Mesenchymal stem cell (in vitro differentiated cells and primary cell): ENCODE measurements around the gene CD58.

Experiments
- DNase-seq: peaks from one replicate; pipeline ENCODE4 v3.0.0-alpha.2; 2013
- H2AFZ ChIP-seq: one replicate; pipeline ENCODE4 v1.6.1; 2013; ENCODE audit warnings: low read depth, mild to moderate bottlenecking, control low read depth, inconsistent platforms, low read length, moderate library complexity
- H2AK5ac ChIP-seq: 2 replicates; pipeline ENCODE4 v1.6.1; 2013; ENCODE audit warnings: low read length, moderate library complexity, mild to moderate bottlenecking, inconsistent platforms; ENCODE audit not compliant: severe bottlenecking
- H2BK120ac ChIP-seq: one replicate; pipeline ENCODE4 v1.6.1; 2013; ENCODE audit warnings: low read depth, mild to moderate bottlenecking, inconsistent platforms, low read length, moderate library complexity
- H2BK12ac ChIP-seq, 2 experiments: one replicate each; pipeline ENCODE4 v1.6.1; 2013; ENCODE audit warnings: inconsistent platforms in 2 of 2, low read length in 2 of 2, mild to moderate bottlenecking in 2 of 2, moderate library complexity in 2 of 2, control low read depth in 1 of 2
- H2BK15ac ChIP-seq: one replicate; pipeline ENCODE4 v1.6.1; 2013; ENCODE audit warnings: mild to moderate bottlenecking, low read depth, inconsistent platforms; ENCODE audit not compliant: poor library complexity, severe bottlenecking
- H2BK5ac ChIP-seq: 2 replicates; pipeline ENCODE4 v1.6.1; 2013; ENCODE audit warnings: low read depth, mild to moderate bottlenecking, low read length, control low read depth, inconsistent platforms; ENCODE audit not compliant: poor library complexity, severe bottlenecking
- H3K14ac ChIP-seq, 2 experiments: one replicate each; pipeline ENCODE4 v1.6.1; 2013; ENCODE audit warnings: inconsistent platforms in 2 of 2, low read length in 2 of 2, control low read depth in 1 of 2, mild to moderate bottlenecking in 1 of 2, moderate library complexity in 1 of 2
- H3K18ac ChIP-seq, 2 experiments: one replicate each; pipeline ENCODE4 v1.6.1; 2013; ENCODE audit warnings: inconsistent platforms in 2 of 2, low read length in 2 of 2, control low read depth in 1 of 2, low read depth in 1 of 2, mild to moderate bottlenecking in 1 of 2
- H3K23ac ChIP-seq, 2 experiments: one replicate each; pipeline ENCODE4 v1.6.1; 2013; ENCODE audit warnings: inconsistent platforms in 2 of 2, low read length in 2 of 2, mild to moderate bottlenecking in 2 of 2, moderate library complexity in 2 of 2, control low read depth in 1 of 2
- H3K27ac ChIP-seq: 2 replicates; pipeline ENCODE4 v1.5.1; 2013; ENCODE audit warnings: mild to moderate bottlenecking, moderate library complexity, low read length, control low read depth, inconsistent platforms; ENCODE audit not compliant: poor library complexity, severe bottlenecking
- H3K27me3 ChIP-seq, 2 experiments: 2 replicates each; pipeline versions ENCODE4 v1.6.1 to v1.7.0; 2013; ENCODE audit warnings: low read length in 2 of 2, mild to moderate bottlenecking in 2 of 2, moderate library complexity in 2 of 2, control low read depth in 1 of 2, inconsistent platforms in 1 of 2; ENCODE audit not compliant: control insufficient read depth in 1 of 2, insufficient read depth in 1 of 2
- H3K36me3 ChIP-seq, 2 experiments: 2 replicates each; pipeline versions ENCODE4 v1.6.1 to v1.7.0; 2013; ENCODE audit warnings: low read length in 2 of 2, control low read depth in 1 of 2, inconsistent platforms in 1 of 2, low read depth in 1 of 2, mild to moderate bottlenecking in 1 of 2; ENCODE audit not compliant: insufficient read depth in 2 of 2, control insufficient read depth in 1 of 2
- H3K4ac ChIP-seq, 2 experiments: one replicate each; pipeline ENCODE4 v1.6.1; 2013; ENCODE audit warnings: inconsistent platforms in 2 of 2, low read length in 2 of 2, mild to moderate bottlenecking in 2 of 2, moderate library complexity in 2 of 2, control low read depth in 1 of 2, low read depth in 1 of 2
- H3K4me1 ChIP-seq: 2 replicates; pipeline ENCODE4 v1.6.1; 2013; ENCODE audit warnings: low read depth, low read length, control low read depth; ENCODE audit not compliant: control insufficient read depth, insufficient read depth
- H3K4me2 ChIP-seq: 2 replicates; pipeline ENCODE4 v1.6.1; 2013; ENCODE audit warnings: low read length, mild to moderate bottlenecking, inconsistent platforms; ENCODE audit not compliant: poor library complexity, severe bottlenecking
- H3K4me3 ChIP-seq, 2 experiments: 2 replicates each; pipeline versions ENCODE4 v1.5.1 to v1.7.0; 2013; ENCODE audit warnings: low read length in 2 of 2, mild to moderate bottlenecking in 2 of 2, control low read depth in 1 of 2, low read depth in 1 of 2; ENCODE audit not compliant: insufficient read depth in 1 of 2
- H3K79me1 ChIP-seq: replicated peaks from 2 replicates; pipeline ENCODE4 v1.6.1; 2013; ENCODE audit warnings: mild to moderate bottlenecking, control low read depth, low read length, inconsistent platforms; ENCODE audit not compliant: poor library complexity, severe bottlenecking
- H3K9ac ChIP-seq: 2 replicates; pipeline ENCODE4 v1.7.0; 2013; ENCODE audit warnings: mild to moderate bottlenecking, low read length, moderate library complexity
- H3K9me3 ChIP-seq: 2 replicates; pipeline ENCODE4 v1.7.0; 2013; ENCODE audit warnings: mild to moderate bottlenecking, low read length; ENCODE audit not compliant: control insufficient read depth
- H4K8ac ChIP-seq: one replicate; pipeline ENCODE4 v1.6.1; 2013; ENCODE audit warnings: inconsistent platforms, mild to moderate bottlenecking, low read length, moderate library complexity
- H4K91ac ChIP-seq: one replicate; pipeline ENCODE4 v1.6.1; 2013; ENCODE audit warnings: mild to moderate bottlenecking, low read length, inconsistent platforms
- WGBS: methylation state at CpG from one replicate; pipeline ENCODE4 v1.1.7; 2013; ENCODE audit warnings: mixed read lengths; 5-methylcytosine and 5-hydroxymethylcytosine counted together

CD58 gene

GRCh38 chr1:116481934-116482333 is 88.9 kb downstream of the CD58 start:
- H3K36me3 ChIP-seq, result no peaks in the 10 kb centered on the region
- H2BK12ac ChIP-seq, result no peak overlapping the region
- no peaks in the 10 kb centered on the region for H3K79me1 ChIP-seq
- no peak overlapping the region for H2BK120ac ChIP-seq
- no peak overlapping the region for H4K8ac ChIP-seq
- no peak overlapping the region for H3K27ac ChIP-seq
- no peaks in the 10 kb centered on the region for H3K9me3 ChIP-seq
- peaks cover 11% of the 10 kb centered on the region for H3K4me1 ChIP-seq
- no peak overlapping the region for H3K18ac ChIP-seq
- no peak overlapping the region for H2AK5ac ChIP-seq
- no peak overlapping the region for H3K4me2 ChIP-seq
- WGBS, result no CpG with 5 or more reads among the region's 3 CpGs
- no peak overlapping the region for H3K4ac ChIP-seq
- DNase-seq, result no peak
- H2BK5ac ChIP-seq, result no peak overlapping the region
- H2AFZ ChIP-seq, result no peak overlapping the region
- H3K23ac ChIP-seq, result no peak overlapping the region
- no peaks in the 10 kb centered on the region for H3K27me3 ChIP-seq
- no peak overlapping the region for H3K9ac ChIP-seq
- no peak overlapping the region for H3K4me3 ChIP-seq
- no peak overlapping the region for H2BK15ac ChIP-seq
- H3K14ac ChIP-seq, result no peak overlapping the region
- H4K91ac ChIP-seq, result no peak overlapping the region

GRCh38 chr1:116478621-116479020 is 92.2 kb downstream of the CD58 start:
- Histone ChIP-seq H3K79me1 (no peaks in the 10 kb centered on the region), H4K8ac (no peak overlapping the region), H3K9ac (no peak overlapping the region), H3K14ac (peak overlapping the region in 1 of 2 experiments; percentile 68), H2BK120ac (no peak overlapping the region), H2BK5ac (no peak overlapping the region), H3K4me3 (no peak overlapping the region), H3K4ac (no peak overlapping the region), H3K4me2 (no peak overlapping the region), H3K18ac (no peak overlapping the region), H2BK15ac (no peak overlapping the region), H3K9me3 (no peaks in the 10 kb centered on the region), H3K4me1 (peaks cover 31% of the 10 kb centered on the region), H3K23ac (no peak overlapping the region), H4K91ac (no peak overlapping the region), H3K27me3 (no peaks in the 10 kb centered on the region), H2BK12ac (no peak overlapping the region), H2AFZ (no peak overlapping the region), H2AK5ac (no peak overlapping the region), H3K27ac (no peak overlapping the region), H3K36me3 (no peaks in the 10 kb centered on the region)
- 90% methylated on average over 6 of the region's 6 CpGs for WGBS
- no peak for DNase-seq

- DNase-seq, result no peak
- Histone ChIP-seq H3K9ac (no peak overlapping the region), H2AK5ac (no peak overlapping the region), H2BK5ac (no peak overlapping the region), H4K8ac (no peak overlapping the region), H3K14ac (no peak overlapping the region), H2BK12ac (no peak overlapping the region), H3K23ac (no peak overlapping the region), H3K27me3 (no peaks in the 10 kb centered on the region), H3K4ac (no peak overlapping the region), H4K91ac (no peak overlapping the region), H3K4me1 (peaks cover 34% of the 10 kb centered on the region), H3K27ac (no peak overlapping the region), H3K4me2 (no peak overlapping the region), H3K79me1 (no peaks in the 10 kb centered on the region), H3K36me3 (no peaks in the 10 kb centered on the region), H3K9me3 (no peaks in the 10 kb centered on the region), H2BK15ac (no peak overlapping the region), H2BK120ac (no peak overlapping the region), H3K4me3 (no peak overlapping the region), H3K18ac (no peak overlapping the region), H2AFZ (no peak overlapping the region)
- WGBS, result 51% methylated on average over 3 of the region's 3 CpGs
These were observed 93.4 kb downstream of the CD58 start for GRCh38 chr1:116477429-116477828.

DNA sequence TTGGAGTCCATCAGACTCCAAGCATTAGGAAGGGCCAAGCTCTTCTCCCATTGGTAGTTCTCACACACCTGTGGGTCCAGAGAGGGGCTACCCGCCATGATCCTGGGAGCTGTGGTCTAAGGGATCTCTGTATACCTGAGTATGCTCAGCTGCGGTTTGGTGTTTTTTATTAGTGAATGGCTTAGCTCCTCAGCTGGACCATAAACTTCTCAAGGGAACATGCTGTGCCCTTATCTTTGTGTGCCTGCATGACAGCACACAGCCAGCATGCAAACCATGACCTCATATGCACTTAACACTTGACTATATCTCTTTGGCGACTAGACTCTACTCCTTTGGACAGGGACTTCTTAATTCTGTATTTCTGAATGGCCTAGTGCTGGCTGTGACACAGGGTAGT is 94.5 kb downstream of the CD58 start:
- Histone ChIP-seq H3K4me3 (no peak overlapping the region), H3K79me1 (no peaks in the 10 kb centered on the region), H2BK15ac (no peak overlapping the region), H3K27me3 (no peaks in the 10 kb centered on the region), H4K8ac (no peak overlapping the region), H3K4me2 (no peak overlapping the region), H4K91ac (no peak overlapping the region), H3K9ac (no peak overlapping the region), H3K9me3 (no peaks in the 10 kb centered on the region), H3K27ac (no peak overlapping the region), H3K4me1 (peaks cover 39% of the 10 kb centered on the region), H3K4ac (no peak overlapping the region), H3K18ac (no peak overlapping the region), H2AFZ (no peak overlapping the region), H2AK5ac (no peak overlapping the region), H3K23ac (no peak overlapping the region), H2BK5ac (no peak overlapping the region), H3K14ac (no peak overlapping the region), H2BK12ac (no peak overlapping the region), H3K36me3 (no peaks in the 10 kb centered on the region), H2BK120ac (no peak overlapping the region)
- 68% methylated on average over 3 of the region's 3 CpGs for WGBS
- no peak for DNase-seq
